Central memory CD4-positive, alpha-beta T cell (primary cell): Measurements from ENCODE around the gene FAM240B.

Experiments
- DNase-seq: peaks from one replicate; pipeline ENCODE4 v3.0.0; 2022

FAM240B gene

GRCh38 chr9:38697776-38698300 is 22.1 kb downstream of the FAM240B start:
- DNase-seq, result no peak

DNA sequence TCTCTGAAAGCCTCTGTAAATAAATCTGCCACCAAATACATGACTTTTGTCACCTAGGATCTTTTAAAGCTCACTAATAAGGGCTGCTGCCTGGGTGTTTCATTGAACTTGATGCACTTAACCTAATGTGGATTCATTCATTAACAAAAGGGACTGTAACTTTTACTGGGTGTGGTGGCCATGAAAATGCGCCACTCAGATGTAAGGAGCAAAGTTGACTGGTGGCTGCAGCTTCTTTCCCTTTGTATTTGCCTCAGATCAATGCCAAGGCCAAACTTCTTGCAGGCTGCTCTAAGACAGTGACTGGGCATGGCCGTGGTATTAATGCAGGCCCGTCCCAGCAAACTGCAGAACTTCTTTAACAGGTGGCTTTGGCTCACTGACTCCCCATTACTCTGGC is 22.9 kb downstream of the FAM240B start:
- DNase-seq, result no peak

- DNase-seq, result no peak
Observed at GRCh38 chr9:38694676-38695075, 25.3 kb downstream of the FAM240B start.

GRCh38 chr9:38692707-38693106 is 27.2 kb downstream of the FAM240B start:
- DNase-seq, result no peak

GRCh38 chr9:38690574-38690973 is 29.4 kb downstream of the FAM240B start:
- DNase-seq, result no peak

- DNase-seq, result no peak
Observed at GRCh38 chr9:38689678-38690077, 30.3 kb downstream of the FAM240B start.

GRCh38 chr9:38687992-38688391 is 31.9 kb downstream of the FAM240B start:
- DNase-seq, result no peak

DNA sequence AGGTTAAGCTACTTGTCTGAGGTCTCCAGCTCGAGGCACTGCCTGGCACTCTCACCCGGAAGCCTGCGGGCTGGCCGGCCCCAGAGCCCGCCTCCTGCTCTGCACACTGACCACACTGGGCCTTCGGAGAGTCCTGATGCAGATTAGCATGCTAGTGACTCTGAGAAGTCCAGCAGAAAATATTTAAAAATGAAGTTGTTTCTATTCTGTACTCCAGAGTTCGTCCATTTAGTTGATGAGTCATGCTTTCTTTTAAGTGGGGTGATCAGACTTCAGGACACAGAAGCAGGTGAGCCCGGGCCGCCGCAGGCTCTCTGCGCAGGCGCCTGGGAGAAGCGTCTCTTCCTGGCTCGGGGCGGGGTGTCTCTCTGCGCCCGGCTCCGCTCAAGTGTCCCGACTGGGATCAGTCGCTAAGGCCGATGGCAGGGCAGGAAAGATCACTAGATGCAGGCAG is 32.5 kb downstream of the FAM240B start:
- peak; percentile 14 for DNase-seq

- DNase-seq, result no peak
Observed at GRCh38 chr9:38686933-38687332, 33.0 kb downstream of the FAM240B start.

- DNase-seq, result no peak
Observed at GRCh38 chr9:38685535-38685934, 34.4 kb downstream of the FAM240B start.

GRCh38 chr9:38683336-38683735 is 36.6 kb downstream of the FAM240B start:
- no peak for DNase-seq

GRCh38 chr9:38682713-38683112 is 37.2 kb downstream of the FAM240B start:
- DNase-seq, result no peak

DNA sequence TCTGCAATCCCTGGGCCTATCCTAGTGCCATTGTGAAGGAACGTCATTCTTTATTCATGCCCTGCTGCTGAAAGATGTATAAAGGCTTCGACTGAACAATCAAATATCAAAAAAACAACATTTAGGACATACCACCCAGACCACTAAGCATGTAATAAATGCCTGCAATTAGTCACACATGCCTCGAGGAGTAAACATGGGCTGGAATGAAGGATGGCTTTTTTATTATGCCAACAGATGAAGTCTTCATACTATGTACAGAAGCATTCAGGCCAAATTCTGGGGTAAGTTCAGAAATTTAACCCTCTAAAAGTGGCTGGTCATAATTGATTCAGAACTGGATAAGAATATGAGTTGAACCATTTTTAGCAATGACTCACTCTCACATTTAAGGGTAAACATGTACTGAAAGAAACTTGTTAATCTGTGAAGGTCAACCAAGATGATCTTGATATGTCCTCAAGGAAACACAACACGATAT is 38.1 kb downstream of the FAM240B start:
- no peak for DNase-seq

DNA sequence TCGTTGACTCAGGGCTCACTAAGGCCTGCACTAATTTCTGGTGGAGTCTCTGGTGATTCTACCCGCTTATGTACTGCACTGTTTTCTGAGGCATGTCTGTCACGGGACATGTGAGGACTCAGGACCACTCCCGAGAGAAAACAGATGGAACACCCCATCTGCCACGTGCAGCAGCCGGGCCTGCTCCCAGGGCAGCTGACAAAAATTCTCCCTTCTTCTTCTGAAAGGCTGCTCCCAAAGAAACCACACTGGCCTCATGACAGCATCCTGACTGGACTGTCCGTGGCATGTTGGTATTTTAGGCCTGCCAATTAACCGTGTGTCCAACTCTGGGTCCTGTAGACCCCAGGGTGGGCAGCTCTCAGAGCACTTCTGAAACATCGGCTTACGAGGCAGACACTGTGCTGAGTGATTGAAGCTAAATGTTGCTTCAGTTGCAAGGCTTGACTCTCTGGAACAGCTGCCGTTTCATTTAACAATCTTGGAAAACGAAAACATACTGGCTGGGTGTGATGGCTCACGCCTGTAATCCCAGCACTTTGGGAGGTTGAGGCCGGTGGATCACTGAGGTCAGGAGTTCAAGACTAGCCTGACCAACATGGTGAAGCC is 39.0 kb downstream of the FAM240B start:
- no peak for DNase-seq

GRCh38 chr9:38677660-38678303 is 42.2 kb downstream of the FAM240B start:
- no peak for DNase-seq

DNA sequence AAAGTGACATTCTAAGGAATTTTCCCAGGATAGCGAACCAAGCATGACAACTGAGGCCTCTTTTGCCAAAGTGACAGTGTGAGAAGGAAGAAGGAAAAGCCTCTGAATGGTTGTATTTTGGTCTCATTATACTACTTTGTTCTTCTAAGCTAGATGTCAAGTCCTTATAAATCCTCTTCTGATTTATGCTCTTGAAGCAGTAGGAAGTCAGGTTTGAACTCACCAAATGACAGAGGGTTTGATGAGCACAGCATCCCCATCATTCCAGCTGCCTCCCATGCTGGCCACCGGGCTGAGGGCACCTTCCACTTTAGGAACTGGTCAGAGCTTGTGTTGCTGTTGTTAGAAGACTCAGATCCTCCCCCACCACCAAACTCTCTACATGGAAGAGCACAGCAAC is 44.1 kb downstream of the FAM240B start:
- DNase-seq, result no peak

DNA sequence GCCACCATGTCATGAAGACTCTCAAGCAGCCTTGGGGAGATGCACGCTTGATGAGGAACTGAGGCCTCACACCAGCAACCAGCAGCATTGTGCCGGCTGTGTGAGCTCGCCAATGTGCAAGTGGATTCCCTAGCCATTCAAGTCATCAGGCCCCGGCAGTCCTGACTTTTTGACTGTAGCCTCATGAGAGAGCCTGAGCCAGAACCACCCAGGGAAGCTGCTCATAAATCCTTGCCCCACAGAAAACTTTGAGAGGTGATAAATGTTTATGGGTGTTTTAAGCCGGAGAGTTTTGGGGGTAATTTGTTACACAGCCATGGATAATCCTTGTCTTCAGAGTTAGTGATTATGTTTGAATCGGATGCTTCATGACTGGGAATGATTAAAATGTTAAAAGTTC is 44.7 kb downstream of the FAM240B start:
- DNase-seq, result no peak

DNA sequence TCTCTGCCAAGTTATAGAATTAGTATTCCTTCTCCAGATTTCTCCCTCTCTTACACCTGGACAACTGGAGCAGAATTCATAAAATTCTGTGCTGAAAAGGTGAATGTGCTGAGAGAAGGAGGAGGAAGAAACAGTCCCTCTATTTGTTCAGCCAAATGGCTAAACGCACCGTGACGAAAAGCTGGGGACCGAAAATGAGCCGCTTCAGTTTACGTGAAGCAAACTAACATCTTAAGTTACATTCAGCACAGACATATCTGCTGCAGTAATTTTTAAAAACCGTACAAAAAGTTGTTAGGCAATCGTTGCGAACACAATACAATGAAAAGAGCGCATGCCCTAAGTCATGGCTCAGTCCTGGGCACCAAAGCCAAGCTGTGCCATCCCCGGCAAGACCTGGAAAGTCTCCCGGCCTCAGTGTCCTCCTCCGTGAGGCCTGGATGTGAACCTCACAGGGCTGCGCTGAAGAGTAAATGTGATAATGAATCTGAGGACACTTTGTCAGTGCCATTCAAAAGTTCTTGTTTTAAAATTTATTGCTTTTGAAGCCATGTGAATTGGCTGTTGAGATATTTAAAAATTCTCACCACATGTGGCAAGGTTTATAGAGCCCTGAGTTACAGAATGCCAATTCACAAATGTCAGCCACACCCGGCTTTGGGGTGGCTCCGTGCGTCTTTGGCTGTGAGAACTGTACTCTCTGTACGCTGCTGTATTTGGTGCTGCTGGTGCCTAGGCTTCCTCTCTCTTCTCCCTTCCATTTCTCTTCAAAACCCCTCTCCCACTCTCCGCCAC is 46.3 kb downstream of the FAM240B start:
- DNase-seq, result no peak

GRCh38 chr9:38671748-38672147 is 48.2 kb downstream of the FAM240B start:
- no peak for DNase-seq

DNA sequence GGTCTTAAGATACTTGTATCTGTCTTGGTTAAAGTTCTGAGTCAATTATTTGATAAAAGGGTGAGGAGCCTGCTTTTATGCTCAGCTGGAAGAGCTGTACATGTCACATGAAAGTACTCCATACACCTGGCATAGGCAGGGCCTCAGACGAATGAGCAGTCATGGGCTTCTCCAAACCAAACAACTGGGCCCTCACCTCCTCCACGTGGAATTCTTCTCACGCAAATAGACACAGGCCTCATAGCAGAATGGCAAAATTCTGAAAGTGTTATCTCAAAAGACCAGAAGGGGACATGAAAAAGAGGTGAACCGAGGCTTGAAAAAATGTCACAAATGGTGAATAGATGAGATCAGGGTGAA is 48.6 kb downstream of the FAM240B start:
- no peak for DNase-seq

DNA sequence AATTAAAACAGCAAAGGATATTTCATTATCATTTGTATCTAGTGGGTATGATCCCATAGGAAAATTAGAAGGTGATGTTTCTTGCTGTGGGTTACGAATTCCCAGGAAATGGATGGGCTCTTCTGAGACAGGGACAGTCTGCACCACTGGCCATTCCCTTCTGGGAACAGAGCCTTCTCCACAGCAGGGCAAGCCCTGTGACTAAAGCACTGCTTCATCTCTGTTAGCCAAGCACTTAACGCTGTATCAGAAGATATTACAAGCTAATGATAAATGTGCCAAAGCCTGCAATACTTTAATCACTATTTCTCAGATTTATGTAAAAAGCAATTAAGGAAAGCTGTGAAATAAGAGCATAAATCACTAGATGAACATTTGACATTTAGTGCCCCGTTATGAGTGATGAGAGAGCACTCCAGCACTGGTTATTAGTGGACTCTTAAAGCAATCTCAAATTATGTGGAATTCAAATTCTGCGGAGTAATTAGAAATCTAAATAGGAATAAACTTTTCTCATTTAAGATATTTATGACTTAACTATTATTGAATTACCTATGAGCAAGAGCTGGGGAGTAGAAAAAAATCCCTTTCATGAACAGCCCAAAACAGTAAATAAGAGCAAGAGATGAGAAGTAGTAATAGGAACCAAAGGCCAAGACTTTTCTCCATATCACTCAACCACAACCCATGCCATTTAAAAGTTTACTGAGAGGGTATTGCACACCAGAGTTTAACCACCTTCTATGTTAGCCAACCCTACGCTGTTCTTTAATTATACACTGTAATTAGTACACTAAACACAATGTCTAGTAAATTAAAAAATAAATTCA is 49.2 kb downstream of the FAM240B start:
- no peak for DNase-seq

DNA sequence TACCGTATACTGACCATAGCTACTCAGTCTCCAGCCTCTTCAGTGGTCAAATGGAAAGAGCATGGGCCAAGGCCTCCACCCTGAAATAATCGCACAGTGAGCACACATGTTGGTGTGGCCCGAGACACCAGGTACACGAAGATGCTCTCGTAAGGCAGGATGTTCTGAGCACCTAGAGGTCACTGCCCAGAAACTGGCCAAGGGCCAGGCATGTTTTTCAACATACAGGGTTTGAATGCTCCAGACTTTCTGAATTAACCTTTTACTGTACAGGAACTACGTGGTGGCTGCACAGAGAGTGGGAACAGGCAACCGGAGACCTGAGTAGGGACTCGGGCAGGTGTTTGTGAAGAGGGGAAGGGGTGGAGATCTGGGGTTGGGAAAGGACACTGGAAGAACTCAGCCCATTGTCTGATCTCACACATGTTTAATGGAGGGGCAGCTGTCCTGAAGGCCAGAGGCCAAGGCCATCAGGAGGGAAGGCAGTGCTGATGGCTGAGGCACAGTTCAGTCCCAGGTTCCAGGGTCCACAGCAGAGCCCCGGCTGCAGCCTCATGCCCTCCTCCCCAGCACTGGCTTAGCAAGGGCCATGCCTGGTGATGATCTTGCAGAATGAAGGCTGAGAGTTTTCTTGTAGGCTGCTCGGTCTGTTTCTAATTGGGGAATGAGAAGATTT is 51.0 kb downstream of the FAM240B start:
- DNase-seq, result no peak
